Stimulated activated CD8-positive, alpha-beta memory T cell treated with anti-CD3 and anti-CD28 coated beads, Interleukin-4, amount 100 ng/mL, for 48 hours (primary cell): ENCODE measurements around the gene ELANE.

Source experiments
- DNase-seq: peaks from one replicate; pipeline ENCODE4 v3.0.0-alpha.2; 2020

ELANE gene

GRCh38 chr19:900302-901111, 48.4 kb downstream of the ELANE start:
- no peak for DNase-seq

- DNase-seq, result no peak
These were observed 49.4 kb downstream of the ELANE start for GRCh38 chr19:901216-902092.

GRCh38 chr19:902093-902370, 49.9 kb downstream of the ELANE start:
- no peak for DNase-seq

- no peak for DNase-seq
These were observed 50.5 kb downstream of the ELANE start for GRCh38 chr19:902446-903226.

- no peak for DNase-seq
These were observed 51.2 kb downstream of the ELANE start for GRCh38 chr19:903266-903797.

- no peak for DNase-seq
These were observed 52.4 kb downstream of the ELANE start for GRCh38 chr19:904545-904944.
